Measurements from ENCODE around the gene MACROH2A2. TPM values are rescaled to one million over a fixed set of nuclear protein-coding genes. Genes with fewer than 3 reads are reported as not detected.
A peak's percentile ranks its signal among the peaks of the same experiment; 100 is the strongest.
"Not testable (repeated sequence)": the region's sequence is repeated elsewhere in the genome, so short reads cannot be mapped to it uniquely, and the experiment has no call there.

MACROH2A2 gene
- 212 TPM for polyA plus RNA-seq (2013, experiment 1 of 4)
- 213 TPM for polyA plus RNA-seq (2013, experiment 2 of 4)
- polyA plus RNA-seq (2013, experiment 3 of 4) = 173 TPM
- polyA plus RNA-seq (2013, experiment 4 of 4) = 193 TPM

GRCh38 chr10:70052462-70053217 lies at the start of gene MACROH2A2:
Gene MACROH2A2, plus strand, starts transcription at chr10:70052846. Its CDS starts 22,813 bp downstream, at chr10:70075659.
- Histone ChIP-seq H3K4me3 (ENCODE audit: insufficient read depth, low read depth, low read length) (peak within 1 kb of the TSS; percentile 88), H3K36me3 (ENCODE audit: control insufficient read depth, insufficient read depth, low read length) (no peaks in the 10 kb centered on the region), H3K27ac (ENCODE audit: insufficient read depth, low read depth, low read length, poor library complexity, severe bottlenecking) (peak within 1 kb of the TSS; percentile 68), H3K9me3 (ENCODE audit: control insufficient read depth, low read length) (no peaks in the 10 kb centered on the region), H3K27me3 (ENCODE audit: control insufficient read depth, insufficient read depth, low read length, poor library complexity, severe bottlenecking) (peaks cover 34% of the 10 kb centered on the region), H3K4me1 (ENCODE audit: control insufficient read depth, insufficient read depth, low read length) (peaks cover 18% of the 10 kb centered on the region)
- 2% methylated on average over 53 to 58 of the region's 58 CpGs for WGBS, 2 experiments

- H3K4me1 ChIP-seq (ENCODE audit: control insufficient read depth, insufficient read depth, low read length) = no peaks in the 10 kb centered on the region
- no peak overlapping the region for H3K4me3 ChIP-seq (ENCODE audit: insufficient read depth, low read depth, low read length)
- H3K27me3 ChIP-seq (ENCODE audit: control insufficient read depth, insufficient read depth, low read length, poor library complexity, severe bottlenecking) = no peaks in the 10 kb centered on the region
- H3K27ac ChIP-seq (ENCODE audit: insufficient read depth, low read depth, low read length, poor library complexity, severe bottlenecking) = no peak overlapping the region
- H3K36me3 ChIP-seq (ENCODE audit: control insufficient read depth, insufficient read depth, low read length) = no peaks in the 10 kb centered on the region
- H3K9me3 ChIP-seq (ENCODE audit: control insufficient read depth, low read length) = no peaks in the 10 kb centered on the region
- 89 to 96% methylated on average over 9 of the region's 9 CpGs for WGBS, 2 experiments
These were observed 45.4 kb upstream of the MACROH2A2 start for GRCh38 chr10:70007116-70007820.

- Histone ChIP-seq H3K36me3 (ENCODE audit: control insufficient read depth, insufficient read depth, low read length) (no peaks in the 10 kb centered on the region), H3K4me1 (ENCODE audit: control insufficient read depth, insufficient read depth, low read length) (no peaks in the 10 kb centered on the region), H3K27me3 (ENCODE audit: control insufficient read depth, insufficient read depth, low read length, poor library complexity, severe bottlenecking) (no peaks in the 10 kb centered on the region), H3K4me3 (ENCODE audit: insufficient read depth, low read depth, low read length) (no peak overlapping the region), H3K9me3 (ENCODE audit: control insufficient read depth, low read length) (no peaks in the 10 kb centered on the region), H3K27ac (ENCODE audit: insufficient read depth, low read depth, low read length, poor library complexity, severe bottlenecking) (no peak overlapping the region)
These were observed 21.4 kb upstream of the MACROH2A2 start for GRCh38 chr10:70031215-70031614.

GRCh38 chr10:70032667-70033289 lies 19.9 kb upstream of the MACROH2A2 start:
- Histone ChIP-seq H3K4me3 (ENCODE audit: insufficient read depth, low read depth, low read length) (no peak overlapping the region), H3K27ac (ENCODE audit: insufficient read depth, low read depth, low read length, poor library complexity, severe bottlenecking) (no peak overlapping the region)

GRCh38 chr10:70034232-70034631 lies 18.4 kb upstream of the MACROH2A2 start:
- WGBS, 2 experiments = 77 to 81% methylated on average over 4 of the region's 4 CpGs
- Histone ChIP-seq H3K4me3 (ENCODE audit: insufficient read depth, low read depth, low read length) (no peak overlapping the region), H3K36me3 (ENCODE audit: control insufficient read depth, insufficient read depth, low read length) (no peaks in the 10 kb centered on the region), H3K27ac (ENCODE audit: insufficient read depth, low read depth, low read length, poor library complexity, severe bottlenecking) (no peak overlapping the region), H3K4me1 (ENCODE audit: control insufficient read depth, insufficient read depth, low read length) (no peaks in the 10 kb centered on the region), H3K9me3 (ENCODE audit: control insufficient read depth, low read length) (no peaks in the 10 kb centered on the region), H3K27me3 (ENCODE audit: control insufficient read depth, insufficient read depth, low read length, poor library complexity, severe bottlenecking) (no peaks in the 10 kb centered on the region)

More at GRCh38 chr10:70032667-70033289, 19.9 kb upstream of the MACROH2A2 start:
- 90 to 98% methylated on average over 4 to 5 of the region's 5 CpGs for WGBS, 2 experiments
- Histone ChIP-seq H3K36me3 (ENCODE audit: control insufficient read depth, insufficient read depth, low read length) (no peaks in the 10 kb centered on the region), H3K9me3 (ENCODE audit: control insufficient read depth, low read length) (no peaks in the 10 kb centered on the region), H3K27me3 (ENCODE audit: control insufficient read depth, insufficient read depth, low read length, poor library complexity, severe bottlenecking) (no peaks in the 10 kb centered on the region), H3K4me1 (ENCODE audit: control insufficient read depth, insufficient read depth, low read length) (no peaks in the 10 kb centered on the region)

GRCh38 chr10:70035531-70035930 lies 17.1 kb upstream of the MACROH2A2 start:
- no peak overlapping the region for H3K27ac ChIP-seq (ENCODE audit: insufficient read depth, low read depth, low read length, poor library complexity, severe bottlenecking)
- WGBS, 2 experiments = 91 to 93% methylated on average over 1 of the region's 1 CpG

GRCh38 chr10:70038923-70039322 lies 13.7 kb upstream of the MACROH2A2 start:
- Histone ChIP-seq H3K4me1 (ENCODE audit: control insufficient read depth, insufficient read depth, low read length) (no peaks in the 10 kb centered on the region), H3K27ac (ENCODE audit: insufficient read depth, low read depth, low read length, poor library complexity, severe bottlenecking) (no peak overlapping the region), H3K36me3 (ENCODE audit: control insufficient read depth, insufficient read depth, low read length) (no peaks in the 10 kb centered on the region), H3K4me3 (ENCODE audit: insufficient read depth, low read depth, low read length) (no peak overlapping the region), H3K9me3 (ENCODE audit: control insufficient read depth, low read length) (no peaks in the 10 kb centered on the region), H3K27me3 (ENCODE audit: control insufficient read depth, insufficient read depth, low read length, poor library complexity, severe bottlenecking) (no peaks in the 10 kb centered on the region)

More at GRCh38 chr10:70035531-70035930, 17.1 kb upstream of the MACROH2A2 start:
- Histone ChIP-seq H3K4me3 (ENCODE audit: insufficient read depth, low read depth, low read length) (no peak overlapping the region), H3K4me1 (ENCODE audit: control insufficient read depth, insufficient read depth, low read length) (no peaks in the 10 kb centered on the region), H3K27me3 (ENCODE audit: control insufficient read depth, insufficient read depth, low read length, poor library complexity, severe bottlenecking) (no peaks in the 10 kb centered on the region), H3K36me3 (ENCODE audit: control insufficient read depth, insufficient read depth, low read length) (no peaks in the 10 kb centered on the region), H3K9me3 (ENCODE audit: control insufficient read depth, low read length) (no peaks in the 10 kb centered on the region)

GRCh38 chr10:70041016-70041415 lies 11.6 kb upstream of the MACROH2A2 start:
- no peak overlapping the region for H3K27ac ChIP-seq (ENCODE audit: insufficient read depth, low read depth, low read length, poor library complexity, severe bottlenecking)
- no peaks in the 10 kb centered on the region for H3K27me3 ChIP-seq (ENCODE audit: control insufficient read depth, insufficient read depth, low read length, poor library complexity, severe bottlenecking)
- WGBS, 2 experiments = 83 to 84% methylated on average over 2 of the region's 2 CpGs
- no peaks in the 10 kb centered on the region for H3K9me3 ChIP-seq (ENCODE audit: control insufficient read depth, low read length)
- no peaks in the 10 kb centered on the region for H3K4me1 ChIP-seq (ENCODE audit: control insufficient read depth, insufficient read depth, low read length)
- H3K36me3 ChIP-seq (ENCODE audit: control insufficient read depth, insufficient read depth, low read length) = no peaks in the 10 kb centered on the region
- no peak overlapping the region for H3K4me3 ChIP-seq (ENCODE audit: insufficient read depth, low read depth, low read length)

GRCh38 chr10:70041739-70042138 lies 10.9 kb upstream of the MACROH2A2 start:
- 38 to 44% methylated on average over 8 of the region's 8 CpGs for whole genome bisulfite sequencing, 2 experiments
- not testable (repeated sequence) for H3K27me3 ChIP-seq (ENCODE audit: control insufficient read depth, insufficient read depth, low read length, poor library complexity, severe bottlenecking)

GRCh38 chr10:70047066-70047465 lies 5.6 kb upstream of the MACROH2A2 start:
- not testable (repeated sequence) for H3K36me3 ChIP-seq (ENCODE audit: control insufficient read depth, insufficient read depth, low read length); H3K4me3 ChIP-seq (ENCODE audit: insufficient read depth, low read depth, low read length); H3K27ac ChIP-seq (ENCODE audit: insufficient read depth, low read depth, low read length, poor library complexity, severe bottlenecking); H3K4me1 ChIP-seq (ENCODE audit: control insufficient read depth, insufficient read depth, low read length); H3K9me3 ChIP-seq (ENCODE audit: control insufficient read depth, low read length)
- H3K27me3 ChIP-seq (ENCODE audit: control insufficient read depth, insufficient read depth, low read length, poor library complexity, severe bottlenecking) = peaks cover 31% of the 10 kb centered on the region
- WGBS, 2 experiments = 80 to 98% methylated on average over 2 to 3 of the region's 4 CpGs

More at GRCh38 chr10:70041739-70042138, 10.9 kb upstream of the MACROH2A2 start:
- H3K9me3 ChIP-seq (ENCODE audit: control insufficient read depth, low read length); H3K4me3 ChIP-seq (ENCODE audit: insufficient read depth, low read depth, low read length); H3K27ac ChIP-seq (ENCODE audit: insufficient read depth, low read depth, low read length, poor library complexity, severe bottlenecking); H3K36me3 ChIP-seq (ENCODE audit: control insufficient read depth, insufficient read depth, low read length); H3K4me1 ChIP-seq (ENCODE audit: control insufficient read depth, insufficient read depth, low read length): not testable (repeated sequence)
